Natural killer cell (primary cell): ENCODE results near the gene EFCAB8. TPM values are rescaled to one million over a fixed set of nuclear protein-coding genes. Genes with fewer than 3 reads are reported as not detected.
"Not testable (repeated sequence)": the region's sequence is repeated elsewhere in the genome, so short reads cannot be mapped to it uniquely, and the experiment has no call there.

Source experiments
- ATAC-seq, 3 donors: fragments of 150-1000 bp in 2 of 3; fragments of 200-7000 bp in 1 of 3; cut with Tn5 transposase; 1 replicate in 1 of 3; 2 replicates in 2 of 3; pipeline ENCODE4 v1.10.0; 2021; ENCODE audit warnings: mild to moderate bottlenecking in 2 of 3, moderate library complexity in 2 of 3
- DNase-seq, 2 donors: peaks; one replicate each; pipeline versions ENCODE4 v3.0.0 to v3.0.0-alpha.2; 2013 to 2021; ENCODE audit warnings: mixed read lengths in 1 of 2
- H3K27ac ChIP-seq: one replicate; pipeline ENCODE4 v1.5.1; 2013; ENCODE audit warnings: mild to moderate bottlenecking, low read length
- H3K27me3 ChIP-seq: one replicate; pipeline ENCODE4 v1.6.1; 2013; ENCODE audit warnings: low read length; ENCODE audit not compliant: control insufficient read depth, insufficient read depth
- H3K36me3 ChIP-seq: one replicate; pipeline ENCODE4 v1.6.1; 2013; ENCODE audit warnings: low read length; ENCODE audit not compliant: control insufficient read depth, insufficient read depth
- H3K4me1 ChIP-seq: one replicate; pipeline ENCODE4 v1.6.1; 2013; ENCODE audit warnings: low read length; ENCODE audit not compliant: control insufficient read depth, insufficient read depth
- H3K4me3 ChIP-seq: one replicate; pipeline ENCODE4 v1.5.1; 2013; ENCODE audit warnings: low read length
- H3K9me3 ChIP-seq: one replicate; pipeline ENCODE4 v1.6.1; 2013; ENCODE audit warnings: low read length; ENCODE audit not compliant: control insufficient read depth, insufficient read depth
- H3K27ac Mint-ChIP-seq, 2 donors: one replicate each; pipeline ENCODE4 v1.8.0; 2022; ENCODE audit warnings: mild to moderate bottlenecking in 2 of 2, mixed read lengths in 2 of 2, moderate library complexity in 1 of 2
- H3K27me3 Mint-ChIP-seq, 2 donors: one replicate each; pipeline ENCODE4 v1.8.0; 2022; ENCODE audit warnings: low read depth in 2 of 2, mixed read lengths in 2 of 2
- H3K36me3 Mint-ChIP-seq: one replicate; pipeline ENCODE4 v1.8.0; 2022; ENCODE audit warnings: mixed read lengths
- H3K4me1 Mint-ChIP-seq, 2 donors: one replicate each; pipeline ENCODE4 v1.8.0; 2022; ENCODE audit warnings: mixed read lengths in 2 of 2
- H3K4me3 Mint-ChIP-seq: one replicate; pipeline ENCODE4 v1.8.0; 2022; ENCODE audit warnings: mild to moderate bottlenecking, moderate library complexity, mixed read lengths
- H3K9me3 Mint-ChIP-seq, 2 donors: one replicate each; pipeline ENCODE4 v1.8.0; 2022; ENCODE audit warnings: mixed read lengths in 2 of 2
- CTCF ChIP-seq: fragments of 200-600 bp; IDR thresholded peaks from one replicate; pipeline ENCODE4 v1.8.0; 2022; ENCODE audit warnings: antibody characterized with exemption
- WGBS: methylation state at CpG from one replicate; pipeline ENCODE4 v1.1.7; 2013; ENCODE audit warnings: missing lambda C conversion rate; ENCODE audit not compliant: insufficient coverage; 5-methylcytosine and 5-hydroxymethylcytosine counted together
- intact Hi-C: fragments of 100-400 bp; cut with micrococcal nuclease; formaldehyde crosslinking; loops from one replicate; pipeline ENCODE4 v1.14.2; 2022
- total RNA-seq, 4 donors: library from RNA; stranded (reverse); fragments of 120-200 nt in 1 of 4; gene quantifications; one replicate each; pipeline versions ENCODE4 v1.2.3 to v1.2.4, GENCODE V29; 2013 to 2022

Gene EFCAB8
- total RNA-seq, 3 donors from 2014 or later (not counting 1 experiment from before 2014, with no cell fraction given): 1.2 to 2.9 (median 2.3) TPM

- Histone ChIP-seq H3K27me3 (no peaks in the 10 kb centered on the region), H3K4me1 (peaks cover 50% of the 10 kb centered on the region), H3K4me3 (no peak overlapping the region), H3K9me3 (peaks cover 11% of the 10 kb centered on the region), H3K27ac (peak overlapping the region; percentile 94), H3K36me3 (no peaks in the 10 kb centered on the region)
- DNase-seq: peak in 1 of 2 donors; percentile 53
- H3K36me3 Mint-ChIP-seq: no peaks in the 10 kb centered on the region
- H3K9me3 Mint-ChIP-seq: peaks cover 0 to 2% of the 10 kb centered on the region in 2 donors
- no peak overlapping the region for H3K4me3 Mint-ChIP-seq
- H3K27ac Mint-ChIP-seq: no peak overlapping the region
- intact Hi-C loops: no loop called here
- TF ChIP-seq CTCF: no peak
- no peak for ATAC-seq
- 88% methylated on average over 8 of the region's 10 CpGs for WGBS
- H3K4me1 Mint-ChIP-seq: peaks cover 4 to 11% of the 10 kb centered on the region in 2 donors
- no peaks in the 10 kb centered on the region for H3K27me3 Mint-ChIP-seq
These were observed 114.5 kb downstream of the EFCAB8 start for GRCh38 chr20:32973077-32973717.

DNA sequence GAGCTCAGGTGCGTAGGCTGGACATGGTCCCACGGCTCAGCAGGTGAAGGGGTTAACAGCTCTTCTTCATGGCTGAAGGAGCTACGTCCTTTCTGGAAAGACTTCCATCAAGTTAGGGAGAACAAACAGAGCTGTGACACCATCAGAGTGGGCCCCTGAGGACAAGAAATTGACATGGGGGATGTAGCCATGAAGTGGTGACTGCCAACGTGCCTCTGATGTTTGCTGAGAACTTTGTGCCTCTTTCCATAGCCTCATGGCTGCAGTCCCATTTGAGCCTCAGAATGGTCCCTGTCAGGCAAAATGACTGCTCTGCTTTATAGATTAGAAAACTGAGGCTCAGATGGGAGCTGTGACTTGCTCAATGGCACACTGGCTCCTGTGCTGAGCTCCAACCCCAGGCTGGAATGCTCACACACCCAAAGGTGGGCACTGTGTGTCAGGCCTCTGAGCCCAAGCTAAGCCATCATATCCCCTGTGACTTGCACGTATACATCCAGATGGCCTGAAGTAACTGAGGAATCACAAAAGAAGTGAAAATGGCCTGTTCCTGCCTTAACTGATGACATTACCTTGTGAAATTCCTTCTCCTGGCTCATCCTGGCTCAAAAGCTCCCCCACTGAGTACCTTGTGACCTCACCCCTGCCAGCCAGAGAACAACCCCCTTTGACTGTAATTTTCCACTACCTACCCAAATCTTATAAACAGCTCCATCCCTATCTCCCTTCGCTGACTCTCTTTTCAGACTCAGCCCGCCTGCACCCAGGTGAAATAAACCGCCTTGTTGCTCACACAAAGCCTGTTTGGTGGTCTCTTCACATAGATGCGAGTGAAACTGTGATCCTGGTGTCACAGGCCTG lies 115.7 kb downstream of the EFCAB8 start:
- H3K36me3 Mint-ChIP-seq, H3K4me3 Mint-ChIP-seq, intact Hi-C loops, DNase-seq, ATAC-seq, H3K4me3 ChIP-seq, H3K27me3 ChIP-seq, H3K9me3 Mint-ChIP-seq, H3K36me3 ChIP-seq, H3K27ac ChIP-seq, H3K27me3 Mint-ChIP-seq: not testable (repeated sequence)
- H3K9me3 ChIP-seq: peaks cover 11% of the 10 kb centered on the region
- H3K27ac Mint-ChIP-seq: peak overlapping the region in 1 of 2 donors; percentile 37
- H3K4me1 Mint-ChIP-seq: peaks cover 4 to 11% of the 10 kb centered on the region in 2 donors
- WGBS: 93% methylated on average over 9 of the region's 9 CpGs
- H3K4me1 ChIP-seq: peaks cover 38% of the 10 kb centered on the region

DNA sequence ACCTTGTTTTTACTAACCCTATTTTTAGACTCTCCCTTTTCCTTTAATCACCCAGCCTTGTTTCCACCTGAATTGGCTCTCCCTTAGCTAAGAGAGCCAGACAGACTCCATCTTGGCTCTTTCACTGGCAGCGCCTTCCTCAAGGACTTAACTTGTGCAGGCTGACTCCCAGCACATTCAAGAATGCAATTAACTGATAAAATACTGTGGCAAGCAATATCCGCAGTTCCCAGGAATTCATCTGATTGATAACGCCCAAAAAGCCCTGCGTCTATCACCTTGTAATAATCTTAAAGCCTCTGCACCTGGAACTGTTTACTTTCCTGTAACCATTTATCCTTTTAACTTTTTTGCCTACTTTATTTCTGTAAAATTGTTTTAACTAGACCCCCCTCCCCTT lies 116.4 kb downstream of the EFCAB8 start:
- H3K27me3 Mint-ChIP-seq, H3K4me3 ChIP-seq, H3K27me3 ChIP-seq, ATAC-seq, H3K36me3 Mint-ChIP-seq, H3K9me3 Mint-ChIP-seq, H3K27ac ChIP-seq, DNase-seq, H3K4me3 Mint-ChIP-seq, H3K36me3 ChIP-seq, intact Hi-C loops: not testable (repeated sequence)
- H3K9me3 ChIP-seq: peaks cover 11% of the 10 kb centered on the region
- Mint-ChIP-seq H3K27ac (peak overlapping the region in 1 of 2 donors; percentile 37), H3K4me1 (peaks cover 1 to 11% of the 10 kb centered on the region in 2 donors)
- WGBS: over 99% methylated on average over 4 of the region's 4 CpGs
- peaks cover 31% of the 10 kb centered on the region for H3K4me1 ChIP-seq

DNA sequence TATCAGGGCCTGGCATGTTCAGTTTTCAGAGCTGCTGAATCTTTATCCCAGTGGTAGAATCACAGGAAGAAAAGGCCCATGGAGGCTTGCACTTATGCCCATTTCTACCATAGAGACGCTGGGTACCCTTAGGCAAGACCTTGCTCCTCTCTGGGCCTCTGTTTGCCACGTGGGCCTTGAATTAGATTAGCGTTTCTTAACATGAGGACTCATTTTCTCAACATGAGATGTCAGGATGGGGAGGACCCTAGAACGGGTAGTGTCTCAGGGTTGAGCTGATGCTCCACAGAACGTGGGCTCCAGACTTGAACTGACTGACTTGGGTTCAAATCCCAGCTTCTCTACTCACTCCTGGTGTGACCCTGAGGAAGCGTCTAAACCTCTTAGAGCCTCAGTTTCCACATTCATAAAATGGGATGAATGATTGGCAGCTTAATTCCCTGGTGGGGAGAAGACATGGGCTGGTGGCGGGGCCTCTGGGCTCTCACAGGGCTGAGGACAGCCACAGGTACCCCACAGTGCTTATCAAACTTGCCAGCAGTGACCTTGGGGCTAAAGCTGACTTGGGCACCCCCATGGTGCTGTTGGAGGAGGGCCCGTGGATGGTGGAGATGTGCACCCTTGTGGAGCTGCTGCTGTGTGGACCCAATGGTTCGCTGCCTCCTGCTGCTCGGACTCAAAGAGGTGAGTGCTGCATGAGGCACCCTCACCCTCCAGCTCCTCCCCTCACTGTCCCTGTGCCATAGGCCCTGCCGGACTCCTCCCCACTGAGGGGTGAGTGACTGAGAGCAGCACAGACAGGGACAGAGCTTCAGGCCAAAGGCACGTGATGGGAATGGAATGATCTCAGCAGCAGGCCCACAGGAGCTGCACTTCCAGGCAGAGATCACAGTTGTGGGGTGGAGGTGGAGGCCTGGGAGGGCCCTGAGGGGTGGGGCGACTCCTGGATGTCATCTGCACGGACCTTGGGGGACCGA lies 117.3 kb downstream of the EFCAB8 start:
- no peaks in the 10 kb centered on the region for H3K27me3 Mint-ChIP-seq
- H3K36me3 Mint-ChIP-seq: no peaks in the 10 kb centered on the region
- Histone ChIP-seq H3K27me3 (no peaks in the 10 kb centered on the region), H3K4me1 (peaks cover 22% of the 10 kb centered on the region), H3K36me3 (no peaks in the 10 kb centered on the region), H3K9me3 (peaks cover 11% of the 10 kb centered on the region), H3K4me3 (no peak overlapping the region), H3K27ac (no peak overlapping the region)
- DNase-seq: no peak
- no peak overlapping the region for H3K4me3 Mint-ChIP-seq
- WGBS: 94% methylated on average over 15 of the region's 15 CpGs
- H3K27ac Mint-ChIP-seq: peak overlapping the region; percentile 6 to 71
- peaks cover 0 to 2% of the 10 kb centered on the region in 2 donors for H3K9me3 Mint-ChIP-seq
- no peak for TF ChIP-seq CTCF
- intact Hi-C loops: no loop called here
- peaks cover 0 to 11% of the 10 kb centered on the region in 2 donors for H3K4me1 Mint-ChIP-seq
- ATAC-seq: no peak
